Panc1 (cell line): ENCODE measurements around the gene MYL10. TPM values are rescaled to one million over a fixed set of nuclear protein-coding genes. Genes with fewer than 3 reads are reported as not detected.

Experiments
- ATAC-seq: fragments of 200-7000 bp; cut with Tn5 transposase; 2 replicates; pipeline ENCODE4 v1.9.1; 2020; ENCODE audit warnings: mild to moderate bottlenecking, moderate library complexity
- BruUV-seq: library from RNA; stranded (reverse); fragments of 400-500 nt; replicated peaks from 2 replicates; lab custom pipeline; 2021; lab: Mats Ljungman, UMichigan
- CTCF ChIA-PET: fragments of 300-600 bp; sonication (Branson Sonifier 250); formaldehyde crosslinking; loops from one replicate; lab custom pipeline; 2022; ENCODE audit warnings: antibody characterized with exemption; lab: Charles Lee
- POLR2A ChIA-PET: fragments of 300-600 bp; sonication (Branson Sonifier 250); formaldehyde crosslinking; loops from one replicate; lab custom pipeline; 2022; ENCODE audit warnings: antibody characterized with exemption; lab: Charles Lee
- DNase-seq: peaks from one replicate; pipeline ENCODE4 v3.0.0-alpha.2; 2010; ENCODE audit warnings: low read depth, low spot score
- H3K27ac ChIP-seq: 2 replicates; pipeline ENCODE4 v1.5.1; 2011; ENCODE audit warnings: mild to moderate bottlenecking, low read length, inconsistent platforms
- H3K27me3 ChIP-seq: fragments of 200-500 bp; sonication (Bioruptor generic); 2 replicates; pipeline ENCODE4 v1.6.0; 2014; ENCODE audit warnings: low read length, inconsistent platforms; ENCODE audit not compliant: control insufficient read depth, insufficient read depth
- H3K36me3 ChIP-seq: fragments of 200-500 bp; sonication (Bioruptor generic); 2 replicates; pipeline ENCODE4 v1.5.1; 2014; ENCODE audit warnings: inconsistent platforms, mild to moderate bottlenecking, low read length, moderate library complexity; ENCODE audit not compliant: control insufficient read depth, insufficient read depth
- H3K4me1 ChIP-seq: 2 replicates; pipeline ENCODE4 v1.5.1; 2011; ENCODE audit warnings: inconsistent platforms, mild to moderate bottlenecking, low read length, moderate library complexity; ENCODE audit not compliant: control insufficient read depth, insufficient read depth
- H3K4me3 ChIP-seq, 2 experiments: 2 replicates each; pipeline ENCODE4 v1.5.1; 2011 to 2012; ENCODE audit warnings: low read depth in 2 of 2, low read length in 2 of 2, mild to moderate bottlenecking in 2 of 2, inconsistent platforms in 1 of 2, moderate library complexity in 1 of 2
- H3K9me3 ChIP-seq: fragments of 200-500 bp; sonication (Bioruptor generic); 2 replicates; pipeline ENCODE4 v1.5.1; 2014; ENCODE audit warnings: low read depth, mild to moderate bottlenecking, inconsistent platforms, low read length, moderate library complexity; ENCODE audit not compliant: control insufficient read depth, insufficient read depth
- CTCF ChIP-seq: fragments of 450-650 bp; IDR thresholded peaks from 2 replicates; pipeline ENCODE4 v1.5.1; 2017; ENCODE audit warnings: mild to moderate bottlenecking
- POLR2AphosphoS5 ChIP-seq: IDR thresholded peaks from 2 replicates; pipeline ENCODE4 v1.6.1; 2012; ENCODE audit warnings: mild to moderate bottlenecking, low read depth, low read length, moderate library complexity
- SIN3A ChIP-seq: IDR thresholded peaks from 2 replicates; pipeline ENCODE4 v1.6.1; 2012; ENCODE audit warnings: low read depth, mild to moderate bottlenecking, low read length, moderate library complexity, borderline replicate concordance; ENCODE audit not compliant: insufficient read depth
- TCF7L2 ChIP-seq: IDR thresholded peaks from 2 replicates; pipeline ENCODE4 v1.6.1; 2011; ENCODE audit warnings: mild to moderate bottlenecking, low read depth, low read length, inconsistent platforms
- in situ Hi-C: cut with HindIII; loops from 2 replicates; pipeline ENCODE4 v1.10.0; 2016; ENCODE audit warnings: low sequenced_read_pairs, low pct_unique_long_range_greater_than_20kb
- intact Hi-C: fragments of 100-400 bp; cut with micrococcal nuclease; formaldehyde crosslinking; loops from one replicate; pipeline ENCODE4 v1.10.0; 2022; ENCODE audit not compliant: unreplicated experiment
- total RNA-seq: library from RNA; stranded (reverse); gene quantifications from one replicate; pipeline ENCODE4 v1.2.1, GENCODE V29; 2021; ENCODE audit not compliant: unreplicated experiment
- TF ChIP-seq, protein P1 (sequence below), 2 experiments: IDR thresholded peaks; 2 replicates each; pipeline ENCODE4 v1.6.1; 2011 to 2012; ENCODE audit warnings: low read depth in 2 of 2, control low read depth in 1 of 2, low read length in 1 of 2, mild to moderate bottlenecking in 1 of 2, moderate library complexity in 1 of 2; ENCODE audit not compliant: insufficient read depth in 1 of 2

Gene MYL10
- total RNA-seq, 1 experiment from 2014 or later = not detected

DNA sequence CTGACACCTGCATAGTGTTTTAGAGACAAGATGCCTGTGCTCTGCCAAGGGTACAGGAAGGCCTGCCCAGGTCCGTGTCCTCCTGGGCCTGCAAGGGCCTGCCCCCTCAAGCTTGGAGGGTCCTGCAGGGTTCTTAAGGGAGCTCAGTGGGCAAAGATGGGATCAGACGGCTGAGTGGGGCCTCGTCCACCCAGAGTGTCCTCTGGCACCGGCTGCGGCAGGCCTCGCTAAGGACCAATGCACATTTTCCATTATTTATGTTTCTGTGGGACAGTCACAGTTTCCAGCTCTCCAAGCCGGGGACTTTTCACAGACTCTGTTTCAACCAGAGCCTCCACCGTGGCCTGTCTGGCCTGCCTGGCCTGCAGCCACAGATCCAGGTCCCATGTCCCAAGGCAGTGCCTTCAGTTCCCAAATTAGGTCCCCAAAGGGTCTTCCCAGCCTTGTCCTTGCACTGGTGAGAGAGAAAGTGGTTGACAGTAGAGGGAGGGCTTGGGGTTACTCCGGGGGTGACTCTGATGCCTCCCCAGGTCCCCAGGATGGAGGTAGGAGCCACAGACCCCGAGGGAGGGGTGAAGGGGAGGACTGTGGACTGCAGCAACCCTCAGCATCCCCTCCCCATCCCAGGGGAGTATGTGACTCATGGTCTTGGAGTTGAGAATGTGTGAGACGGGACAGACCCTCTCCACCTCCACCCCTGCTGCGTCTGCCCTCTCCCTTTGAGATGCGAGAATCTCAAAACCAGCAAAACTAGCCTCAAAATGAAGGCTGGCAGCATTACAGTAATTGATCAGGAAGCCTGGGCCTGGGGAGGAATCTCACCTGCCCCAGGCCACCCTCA, 14.8 kb downstream of the MYL10 start:
- CTCF ChIA-PET = interaction anchor here (0.6 kb wide), 1 partner anchor 103 kb away, joined by 3 read pairs; no protein-coding TSS in a partner anchor
- H3K4me3 ChIP-seq = no peak overlapping the region
- peaks cover 4% of the 10 kb centered on the region; the same call in 1 of the 2 replicates for H3K4me1 ChIP-seq
- no peaks in the 10 kb centered on the region for H3K36me3 ChIP-seq
- H3K27me3 ChIP-seq = no peaks in the 10 kb centered on the region
- in situ Hi-C loops = no loop called here
- DNase-seq = no peak
- intact Hi-C loops = no loop called here
- ATAC-seq = peak; percentile 22; the same call in 1 of the 2 replicates
- no peak overlapping the region for H3K27ac ChIP-seq
- H3K9me3 ChIP-seq = no peaks in the 10 kb centered on the region
- no TSS peak for BruUV-seq
- no peak for TF ChIP-seq SIN3A
- TF ChIP-seq, protein P1, sequence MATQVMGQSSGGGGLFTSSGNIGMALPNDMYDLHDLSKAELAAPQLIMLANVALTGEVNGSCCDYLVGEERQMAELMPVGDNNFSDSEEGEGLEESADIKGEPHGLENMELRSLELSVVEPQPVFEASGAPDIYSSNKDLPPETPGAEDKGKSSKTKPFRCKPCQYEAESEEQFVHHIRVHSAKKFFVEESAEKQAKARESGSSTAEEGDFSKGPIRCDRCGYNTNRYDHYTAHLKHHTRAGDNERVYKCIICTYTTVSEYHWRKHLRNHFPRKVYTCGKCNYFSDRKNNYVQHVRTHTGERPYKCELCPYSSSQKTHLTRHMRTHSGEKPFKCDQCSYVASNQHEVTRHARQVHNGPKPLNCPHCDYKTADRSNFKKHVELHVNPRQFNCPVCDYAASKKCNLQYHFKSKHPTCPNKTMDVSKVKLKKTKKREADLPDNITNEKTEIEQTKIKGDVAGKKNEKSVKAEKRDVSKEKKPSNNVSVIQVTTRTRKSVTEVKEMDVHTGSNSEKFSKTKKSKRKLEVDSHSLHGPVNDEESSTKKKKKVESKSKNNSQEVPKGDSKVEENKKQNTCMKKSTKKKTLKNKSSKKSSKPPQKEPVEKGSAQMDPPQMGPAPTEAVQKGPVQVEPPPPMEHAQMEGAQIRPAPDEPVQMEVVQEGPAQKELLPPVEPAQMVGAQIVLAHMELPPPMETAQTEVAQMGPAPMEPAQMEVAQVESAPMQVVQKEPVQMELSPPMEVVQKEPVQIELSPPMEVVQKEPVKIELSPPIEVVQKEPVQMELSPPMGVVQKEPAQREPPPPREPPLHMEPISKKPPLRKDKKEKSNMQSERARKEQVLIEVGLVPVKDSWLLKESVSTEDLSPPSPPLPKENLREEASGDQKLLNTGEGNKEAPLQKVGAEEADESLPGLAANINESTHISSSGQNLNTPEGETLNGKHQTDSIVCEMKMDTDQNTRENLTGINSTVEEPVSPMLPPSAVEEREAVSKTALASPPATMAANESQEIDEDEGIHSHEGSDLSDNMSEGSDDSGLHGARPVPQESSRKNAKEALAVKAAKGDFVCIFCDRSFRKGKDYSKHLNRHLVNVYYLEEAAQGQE (IDR thresholded peaks at IDR 0.05; ENCODE audit: insufficient read depth in 1 of 2, low read depth in 2 of 2, low read length in 1 of 2) = no peak
- no peak for TF ChIP-seq CTCF
- no peak for TF ChIP-seq TCF7L2
- no peak for TF ChIP-seq POLR2AphosphoS5
- POLR2A ChIA-PET = interaction anchor here (0.5 kb wide), 1 partner anchor 69 kb away, joined by 4 read pairs; no protein-coding TSS in a partner anchor

- in situ Hi-C loops = no loop called here
- no peaks in the 10 kb centered on the region for H3K36me3 ChIP-seq
- H3K27me3 ChIP-seq = no peaks in the 10 kb centered on the region
- no peaks in the 10 kb centered on the region; the same call in 1 of the 2 replicates for H3K4me1 ChIP-seq
- no TSS peak for BruUV-seq
- TF ChIP-seq POLR2AphosphoS5 (no peak), TCF7L2 (no peak), CTCF (no peak), SIN3A (no peak)
- TF ChIP-seq, protein P1 (IDR thresholded peaks at IDR 0.05; ENCODE audit: insufficient read depth in 1 of 2, low read depth in 2 of 2, low read length in 1 of 2) = no peak
- intact Hi-C loops = no loop called here
- no peak overlapping the region for H3K4me3 ChIP-seq
- H3K27ac ChIP-seq = no peak overlapping the region
- POLR2A ChIA-PET = no interaction called here
- DNase-seq (no peak), ATAC-seq (no peak)
- CTCF ChIA-PET = no interaction called here
- H3K9me3 ChIP-seq = no peaks in the 10 kb centered on the region
Measured at GRCh38 chr7:101612885-101613515, 16.1 kb downstream of the MYL10 start.
